Neuronal stem cell (in vitro differentiated cells): ENCODE results near the gene EPS15.
"Not testable (repeated sequence)": the region's sequence is repeated elsewhere in the genome, so short reads cannot be mapped to it uniquely, and the experiment has no call there.

Source experiments
- DNase-seq: peaks from one replicate; pipeline ENCODE4 v3.0.0-alpha.2; 2013; ENCODE audit warnings: low spot score
- H2AFZ ChIP-seq: one replicate; pipeline ENCODE4 v1.6.1; 2013; ENCODE audit warnings: mild to moderate bottlenecking, low read length, inconsistent platforms
- H2AK5ac ChIP-seq: 2 replicates; pipeline ENCODE4 v1.6.1; 2013; ENCODE audit warnings: low read depth, mild to moderate bottlenecking, inconsistent platforms, low read length, moderate library complexity, mixed read lengths
- H2BK120ac ChIP-seq: 2 replicates; pipeline ENCODE4 v1.6.1; 2013; ENCODE audit warnings: low read depth, mild to moderate bottlenecking, inconsistent platforms, low read length, moderate library complexity, mixed read lengths
- H2BK12ac ChIP-seq: one replicate; pipeline ENCODE4 v1.6.1; 2013; ENCODE audit warnings: low read length, inconsistent platforms
- H2BK15ac ChIP-seq: 2 replicates; pipeline ENCODE4 v1.6.1; 2013; ENCODE audit warnings: mild to moderate bottlenecking, low read length, inconsistent platforms, mixed read lengths
- H2BK5ac ChIP-seq: one replicate; pipeline ENCODE4 v1.6.1; 2013; ENCODE audit warnings: inconsistent platforms, mild to moderate bottlenecking, low read length, moderate library complexity
- H3K14ac ChIP-seq: one replicate; pipeline ENCODE4 v1.6.1; 2013; ENCODE audit warnings: low read length, inconsistent platforms
- H3K18ac ChIP-seq: 2 replicates; pipeline ENCODE4 v1.6.1; 2013; ENCODE audit warnings: low read length, inconsistent platforms
- H3K23ac ChIP-seq: 2 replicates; pipeline ENCODE4 v1.6.1; 2013; ENCODE audit warnings: low read depth, mild to moderate bottlenecking, mixed read lengths, low read length, inconsistent platforms; ENCODE audit not compliant: poor library complexity
- H3K27ac ChIP-seq: replicated peaks from 3 replicates; pipeline ENCODE4 v1.5.1; 2013; ENCODE audit warnings: low read length, inconsistent platforms
- H3K27me3 ChIP-seq, 3 experiments: 2 replicates each; pipeline ENCODE4 v1.6.1; 2013; ENCODE audit warnings: low read length in 3 of 3, mild to moderate bottlenecking in 2 of 3, inconsistent platforms in 1 of 3, low read depth in 1 of 3, mixed read lengths in 1 of 3, moderate library complexity in 1 of 3; ENCODE audit not compliant: control insufficient read depth in 3 of 3, insufficient read depth in 3 of 3
- H3K36me3 ChIP-seq, 2 donors: replicated peaks in 1 of 2; 2 replicates each; pipeline ENCODE4 v1.6.1; 2013; ENCODE audit warnings: low read length in 2 of 2; ENCODE audit not compliant: control insufficient read depth in 2 of 2, insufficient read depth in 2 of 2
- H3K4ac ChIP-seq: 2 replicates; pipeline ENCODE4 v1.6.1; 2013; ENCODE audit warnings: inconsistent platforms, mild to moderate bottlenecking, low read length, moderate library complexity
- H3K4me1 ChIP-seq, 2 donors: 1 replicate in 1 of 2; 2 replicates in 1 of 2; pipeline ENCODE4 v1.6.1; 2013; ENCODE audit warnings: low read length in 2 of 2, low read depth in 1 of 2; ENCODE audit not compliant: control insufficient read depth in 2 of 2, insufficient read depth in 1 of 2
- H3K4me2 ChIP-seq: one replicate; pipeline ENCODE4 v1.6.1; 2013; ENCODE audit warnings: mild to moderate bottlenecking, low read length, inconsistent platforms; ENCODE audit not compliant: insufficient read depth, poor library complexity, severe bottlenecking
- H3K4me3 ChIP-seq, 2 donors: 2 replicates each; pipeline ENCODE4 v1.5.1; 2013; ENCODE audit warnings: low read length in 2 of 2, mild to moderate bottlenecking in 2 of 2, inconsistent platforms in 1 of 2, moderate library complexity in 1 of 2
- H3K79me1 ChIP-seq: one replicate; pipeline ENCODE4 v1.6.1; 2013; ENCODE audit warnings: low read depth, mild to moderate bottlenecking, inconsistent platforms, low read length, moderate library complexity
- H3K9ac ChIP-seq: one replicate; pipeline ENCODE4 v1.6.1; 2013; ENCODE audit warnings: mild to moderate bottlenecking, low read depth, low read length, inconsistent platforms; ENCODE audit not compliant: poor library complexity
- H3K9me3 ChIP-seq, 2 donors: replicated peaks in 1 of 2; 2 replicates each; pipeline versions ENCODE3 to v1.6.1; 2013; ENCODE audit warnings: low read length in 2 of 2, mild to moderate bottlenecking in 2 of 2, inconsistent platforms in 1 of 2, low read depth in 1 of 2, mixed read lengths in 1 of 2, moderate library complexity in 1 of 2; ENCODE audit not compliant: control insufficient read depth in 2 of 2, insufficient read depth in 1 of 2
- H4K8ac ChIP-seq: one replicate; pipeline ENCODE4 v1.6.1; 2013; ENCODE audit warnings: low read depth, mild to moderate bottlenecking, inconsistent platforms, low read length, moderate library complexity
- H4K91ac ChIP-seq: one replicate; pipeline ENCODE4 v1.6.1; 2013; ENCODE audit warnings: low read length, low read depth, mild to moderate bottlenecking, inconsistent platforms; ENCODE audit not compliant: poor library complexity
- WGBS, 2 donors: extraction: QIAGEN DNeasy Blood & Tissue Kit; methylation state at CpG; one replicate each; pipeline ENCODE4 v1.1.7; 2013; ENCODE audit warnings: missing lambda C conversion rate in 2 of 2, mixed read lengths in 1 of 2; ENCODE audit not compliant: insufficient read length in 2 of 2, insufficient replicate concordance in 1 of 2; ENCODE audit errors: extremely low coverage in 2 of 2; 5-methylcytosine and 5-hydroxymethylcytosine counted together

Gene EPS15

DNA sequence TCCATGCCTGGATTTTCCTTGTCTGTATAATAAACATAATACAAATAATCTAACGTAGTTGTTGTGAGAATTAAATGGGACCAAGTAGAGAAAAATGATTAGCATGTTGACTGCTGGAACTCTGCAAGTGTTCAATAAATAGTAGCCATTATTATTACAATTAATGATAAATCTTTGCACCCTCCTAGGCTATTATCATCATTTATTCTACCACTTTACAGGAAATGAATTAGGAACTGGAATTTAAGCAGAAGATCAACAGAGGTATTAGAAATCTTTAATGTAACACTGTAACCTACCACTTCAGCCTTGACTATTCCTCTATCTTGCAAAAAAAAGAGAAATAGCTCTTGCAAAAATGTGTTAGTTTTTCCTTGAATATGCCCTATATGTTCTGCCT, 126.8 kb downstream of the EPS15 start:
- H3K18ac ChIP-seq, result no peak overlapping the region
- no peak overlapping the region for H3K27ac ChIP-seq
- H2AFZ ChIP-seq, result no peak overlapping the region
- no CpG with 5 or more reads among the region's 1 CpG for WGBS, 2 donors
- no peak overlapping the region for H2BK120ac ChIP-seq
- no peak overlapping the region for H3K14ac ChIP-seq
- no peaks in the 10 kb centered on the region for H3K4me1 ChIP-seq
- no peak overlapping the region for H4K91ac ChIP-seq
- no peak overlapping the region for H2AK5ac ChIP-seq
- H3K79me1 ChIP-seq, result no peaks in the 10 kb centered on the region
- no peak overlapping the region for H3K23ac ChIP-seq
- no peak overlapping the region for H3K4me3 ChIP-seq
- no peaks in the 10 kb centered on the region for H3K9me3 ChIP-seq
- no peak overlapping the region for H3K9ac ChIP-seq
- no peaks in the 10 kb centered on the region for H3K27me3 ChIP-seq
- no peak overlapping the region for H2BK5ac ChIP-seq
- DNase-seq, result no peak
- H2BK15ac ChIP-seq, result no peak overlapping the region
- H2BK12ac ChIP-seq, result no peak overlapping the region
- H4K8ac ChIP-seq, result no peak overlapping the region
- H3K36me3 ChIP-seq, result peaks cover 0 to 42% of the 10 kb centered on the region in 2 donors
- no peak overlapping the region for H3K4me2 ChIP-seq
- no peak overlapping the region for H3K4ac ChIP-seq

DNA sequence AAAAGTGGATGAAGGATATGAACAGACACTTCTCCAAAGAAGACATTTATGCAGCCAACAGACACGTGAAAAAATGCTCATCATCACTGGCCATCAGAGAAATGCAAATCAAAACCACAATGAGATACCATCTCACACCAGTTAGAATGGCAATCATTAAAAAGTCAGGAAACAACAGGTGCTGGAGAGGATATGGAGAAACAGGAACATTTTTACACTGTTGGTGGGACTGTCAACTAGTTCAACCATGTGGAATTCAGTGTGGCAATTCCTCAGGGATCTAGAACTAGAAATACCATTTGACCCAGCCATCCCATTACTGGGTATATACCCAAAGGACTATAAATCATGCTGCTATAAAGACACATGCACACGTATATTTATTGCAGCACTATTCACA, 128.4 kb downstream of the EPS15 start:
- not testable (repeated sequence) for H3K4me1 ChIP-seq, H2BK15ac ChIP-seq, H2AK5ac ChIP-seq, H2BK5ac ChIP-seq, H3K14ac ChIP-seq, H2BK120ac ChIP-seq, H3K23ac ChIP-seq, H3K27me3 ChIP-seq, H3K27ac ChIP-seq, H3K79me1 ChIP-seq, H3K4ac ChIP-seq, H3K4me2 ChIP-seq, H2BK12ac ChIP-seq, H3K4me3 ChIP-seq, H4K91ac ChIP-seq, H4K8ac ChIP-seq, H3K18ac ChIP-seq, H3K9me3 ChIP-seq, H3K9ac ChIP-seq, DNase-seq, H2AFZ ChIP-seq
- no CpG with 5 or more reads among the region's 2 CpGs for WGBS, 2 donors
- peaks cover 2 to 33% of the 10 kb centered on the region in 2 donors for H3K36me3 ChIP-seq

DNA sequence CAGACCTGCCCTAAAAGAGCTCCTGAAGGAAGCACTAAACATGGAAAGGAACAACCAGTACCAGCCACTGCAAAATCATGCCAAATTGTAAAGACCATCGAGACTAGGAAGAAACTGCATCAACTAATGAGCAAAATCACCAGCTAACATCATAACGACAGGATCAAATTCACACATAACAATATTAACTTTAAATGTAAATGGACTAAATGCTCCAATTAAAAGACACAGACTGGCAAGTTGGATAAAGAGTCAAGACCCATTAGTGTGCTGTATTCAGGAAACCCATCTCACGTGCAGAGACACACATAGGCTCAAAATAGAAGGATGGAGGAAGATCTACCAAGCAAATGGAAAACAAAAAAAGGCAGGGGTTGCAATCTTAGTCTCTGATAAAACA, 131.8 kb downstream of the EPS15 start:
- H3K14ac ChIP-seq, H3K9ac ChIP-seq: not testable (repeated sequence)

DNA sequence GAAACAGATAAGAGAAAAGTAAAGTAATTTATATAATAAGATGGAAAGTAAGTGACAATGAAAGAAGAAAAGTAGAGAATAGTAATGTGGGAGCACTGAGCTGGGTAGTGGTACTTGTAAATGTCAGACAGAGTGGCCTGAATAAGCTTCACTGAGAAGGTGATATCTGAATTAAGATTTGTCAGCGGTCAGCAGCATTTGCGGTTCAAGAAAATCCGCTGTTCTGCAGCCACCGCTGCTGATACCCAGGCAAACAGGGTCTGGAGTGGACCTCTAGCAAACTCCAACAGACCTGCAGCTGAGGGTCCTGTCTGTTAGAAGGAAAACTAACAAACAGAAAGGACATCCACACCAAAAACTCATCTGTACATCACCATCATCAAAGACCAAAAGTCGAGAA, 132.8 kb downstream of the EPS15 start:
- not testable (repeated sequence) for DNase-seq, H2BK5ac ChIP-seq, H2BK120ac ChIP-seq, H3K4me1 ChIP-seq, H3K23ac ChIP-seq, H3K4me2 ChIP-seq, H3K27me3 ChIP-seq, H4K91ac ChIP-seq, H3K4ac ChIP-seq, H3K9ac ChIP-seq, H2BK12ac ChIP-seq, H2AFZ ChIP-seq, H3K27ac ChIP-seq, H3K4me3 ChIP-seq, H3K79me1 ChIP-seq, H3K14ac ChIP-seq, H4K8ac ChIP-seq, H2BK15ac ChIP-seq, H3K18ac ChIP-seq, H2AK5ac ChIP-seq
- no CpG with 5 or more reads among the region's 5 CpGs for WGBS, 2 donors
- H3K36me3 ChIP-seq, result peaks cover 6 to 18% of the 10 kb centered on the region in 2 donors
- H3K9me3 ChIP-seq, result peaks cover 4 to 33% of the 10 kb centered on the region in 2 donors

More for the DNA sequence above, 131.8 kb downstream of the EPS15 start:
- H3K79me1 ChIP-seq, DNase-seq, H3K23ac ChIP-seq, H2BK15ac ChIP-seq, H2BK120ac ChIP-seq, H3K4me2 ChIP-seq, H2BK12ac ChIP-seq, H3K4ac ChIP-seq, H3K18ac ChIP-seq, H3K27me3 ChIP-seq, H3K27ac ChIP-seq, H2AK5ac ChIP-seq, H2BK5ac ChIP-seq, H4K8ac ChIP-seq, H3K4me1 ChIP-seq, H3K4me3 ChIP-seq, H2AFZ ChIP-seq, H4K91ac ChIP-seq: not testable (repeated sequence)
- H3K9me3 ChIP-seq, result peaks cover 4 to 33% of the 10 kb centered on the region in 2 donors
- WGBS, 2 donors, result no CpG with 5 or more reads among the region's 3 CpGs
- peaks cover 6 to 23% of the 10 kb centered on the region in 2 donors for H3K36me3 ChIP-seq
